Parathyroid adenoma (tissue), 2 donors: ENCODE results near the gene TCF7.

ENCODE experiments used
- H2AFZ ChIP-seq: fragments of 300-600 bp; sonication (generic); one replicate; pipeline ENCODE4 v1.7.0; 2017; ENCODE audit warnings: antibody characterized with exemption, mild to moderate bottlenecking
- H3K27ac ChIP-seq: fragments of 300-600 bp; sonication (generic); one replicate; pipeline ENCODE4 v1.7.0; 2017
- H3K27me3 ChIP-seq: fragments of 300-600 bp; sonication (generic); one replicate; pipeline ENCODE4 v1.7.0; 2017; ENCODE audit warnings: low read length; ENCODE audit not compliant: control insufficient read depth, insufficient read depth
- H3K36me3 ChIP-seq: fragments of 300-600 bp; sonication (generic); one replicate; pipeline ENCODE4 v1.7.0; 2017; ENCODE audit warnings: low read length; ENCODE audit not compliant: control insufficient read depth, insufficient read depth
- H3K4me1 ChIP-seq: fragments of 300-600 bp; sonication (generic); one replicate; pipeline ENCODE4 v1.7.0; 2017; ENCODE audit warnings: control low read depth
- H3K4me2 ChIP-seq: fragments of 300-600 bp; sonication (generic); one replicate; pipeline ENCODE4 v1.7.0; 2017; ENCODE audit warnings: low read length
- H3K4me3 ChIP-seq: fragments of 300-600 bp; sonication (generic); one replicate; pipeline ENCODE4 v1.7.0; 2017; ENCODE audit warnings: low read depth, low read length
- H3K79me2 ChIP-seq: fragments of 300-600 bp; sonication (generic); one replicate; pipeline ENCODE4 v1.7.0; 2017; ENCODE audit warnings: control low read depth
- H3K9ac ChIP-seq: fragments of 300-600 bp; sonication (generic); one replicate; pipeline ENCODE4 v1.7.0; 2017; ENCODE audit warnings: mild to moderate bottlenecking
- H3K9me3 ChIP-seq: fragments of 300-600 bp; sonication (generic); one replicate; pipeline ENCODE4 v1.7.0; 2017; ENCODE audit warnings: low read length; ENCODE audit not compliant: control insufficient read depth
- TF ChIP-seq, protein P1 (sequence below): fragments of 300-600 bp; sonication (generic); IDR thresholded peaks from one replicate; pipeline ENCODE4 v1.7.0; 2017; ENCODE audit warnings: antibody characterized with exemption, mild to moderate bottlenecking
- donor health status: primary hyperparathyroidism.

Gene TCF7

DNA sequence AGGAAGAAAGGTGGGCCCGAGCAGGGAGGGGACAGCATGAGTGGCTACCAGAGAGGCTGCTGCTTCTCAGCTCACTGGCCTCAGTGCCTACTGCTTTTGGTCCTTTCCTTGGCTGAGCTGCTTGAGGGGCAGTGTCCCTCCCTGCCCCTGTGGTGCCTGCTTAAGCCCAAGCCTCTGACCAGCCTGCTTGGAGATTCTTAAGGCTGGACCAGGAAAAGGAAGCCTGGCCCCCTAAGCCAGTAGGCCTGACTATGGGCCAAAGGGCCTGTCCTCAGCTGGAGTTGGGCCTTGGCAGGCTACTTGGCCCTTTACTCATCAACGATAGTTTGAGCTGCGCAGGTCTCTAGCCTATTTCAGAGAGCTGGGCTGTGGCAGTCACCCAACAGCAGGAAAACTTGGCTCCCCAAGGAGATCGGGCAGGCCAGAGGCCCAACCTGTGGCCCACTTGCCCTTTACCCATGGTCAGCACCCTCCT, 24.9 kb downstream of the TCF7 start:
- H3K27ac ChIP-seq, result no peak overlapping the region
- H3K4me1 ChIP-seq, result peaks cover 3% of the 10 kb centered on the region
- H3K4me3 ChIP-seq, result no peak overlapping the region
- H3K9me3 ChIP-seq, result no peaks in the 10 kb centered on the region
- H3K79me2 ChIP-seq, result peaks cover 36% of the 10 kb centered on the region
- H3K27me3 ChIP-seq, result no peaks in the 10 kb centered on the region
- TF ChIP-seq, protein P1, sequence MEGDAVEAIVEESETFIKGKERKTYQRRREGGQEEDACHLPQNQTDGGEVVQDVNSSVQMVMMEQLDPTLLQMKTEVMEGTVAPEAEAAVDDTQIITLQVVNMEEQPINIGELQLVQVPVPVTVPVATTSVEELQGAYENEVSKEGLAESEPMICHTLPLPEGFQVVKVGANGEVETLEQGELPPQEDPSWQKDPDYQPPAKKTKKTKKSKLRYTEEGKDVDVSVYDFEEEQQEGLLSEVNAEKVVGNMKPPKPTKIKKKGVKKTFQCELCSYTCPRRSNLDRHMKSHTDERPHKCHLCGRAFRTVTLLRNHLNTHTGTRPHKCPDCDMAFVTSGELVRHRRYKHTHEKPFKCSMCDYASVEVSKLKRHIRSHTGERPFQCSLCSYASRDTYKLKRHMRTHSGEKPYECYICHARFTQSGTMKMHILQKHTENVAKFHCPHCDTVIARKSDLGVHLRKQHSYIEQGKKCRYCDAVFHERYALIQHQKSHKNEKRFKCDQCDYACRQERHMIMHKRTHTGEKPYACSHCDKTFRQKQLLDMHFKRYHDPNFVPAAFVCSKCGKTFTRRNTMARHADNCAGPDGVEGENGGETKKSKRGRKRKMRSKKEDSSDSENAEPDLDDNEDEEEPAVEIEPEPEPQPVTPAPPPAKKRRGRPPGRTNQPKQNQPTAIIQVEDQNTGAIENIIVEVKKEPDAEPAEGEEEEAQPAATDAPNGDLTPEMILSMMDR, result no peak
- no peak overlapping the region for H3K9ac ChIP-seq
- no peak overlapping the region for H3K4me2 ChIP-seq
- H2AFZ ChIP-seq, result no peak overlapping the region
- H3K36me3 ChIP-seq, result no peaks in the 10 kb centered on the region

DNA sequence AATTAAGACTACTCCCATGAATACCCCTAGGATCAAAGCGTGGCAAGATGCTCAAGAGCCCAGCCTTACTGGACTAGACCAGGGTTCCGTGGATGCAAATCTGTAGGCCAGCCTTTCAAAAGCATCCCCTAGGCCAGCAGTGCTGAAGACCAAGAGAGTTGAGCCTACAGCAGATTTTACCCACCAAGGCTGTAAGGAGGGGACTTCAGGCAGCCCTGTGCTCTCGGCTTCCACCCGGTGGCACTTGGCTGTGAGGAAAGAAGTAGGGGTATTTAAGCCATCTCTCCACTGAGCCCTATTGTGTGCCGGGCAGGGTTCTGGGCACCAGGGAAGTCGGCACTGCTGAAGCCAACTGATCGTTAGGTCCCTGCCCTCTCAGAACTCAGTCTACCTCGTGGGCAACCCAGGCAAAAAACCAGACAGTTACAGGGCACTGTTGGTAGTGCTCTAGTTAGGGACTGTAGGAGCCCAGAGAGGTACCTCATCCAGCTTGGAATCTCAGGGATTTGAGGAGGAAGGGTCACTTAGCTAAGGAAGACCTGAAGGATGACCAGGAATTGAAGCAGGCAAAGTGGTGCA, 25.5 kb downstream of the TCF7 start:
- no peak overlapping the region for H3K4me3 ChIP-seq
- H3K27ac ChIP-seq, result no peak overlapping the region
- TF ChIP-seq, protein P1, result no peak
- H2AFZ ChIP-seq, result no peak overlapping the region
- no peak overlapping the region for H3K4me2 ChIP-seq
- H3K9ac ChIP-seq, result no peak overlapping the region
- H3K9me3 ChIP-seq, result no peaks in the 10 kb centered on the region
- peaks cover 42% of the 10 kb centered on the region for H3K79me2 ChIP-seq
- no peaks in the 10 kb centered on the region for H3K27me3 ChIP-seq
- H3K4me1 ChIP-seq, result peaks cover 8% of the 10 kb centered on the region
- H3K36me3 ChIP-seq, result no peaks in the 10 kb centered on the region

DNA sequence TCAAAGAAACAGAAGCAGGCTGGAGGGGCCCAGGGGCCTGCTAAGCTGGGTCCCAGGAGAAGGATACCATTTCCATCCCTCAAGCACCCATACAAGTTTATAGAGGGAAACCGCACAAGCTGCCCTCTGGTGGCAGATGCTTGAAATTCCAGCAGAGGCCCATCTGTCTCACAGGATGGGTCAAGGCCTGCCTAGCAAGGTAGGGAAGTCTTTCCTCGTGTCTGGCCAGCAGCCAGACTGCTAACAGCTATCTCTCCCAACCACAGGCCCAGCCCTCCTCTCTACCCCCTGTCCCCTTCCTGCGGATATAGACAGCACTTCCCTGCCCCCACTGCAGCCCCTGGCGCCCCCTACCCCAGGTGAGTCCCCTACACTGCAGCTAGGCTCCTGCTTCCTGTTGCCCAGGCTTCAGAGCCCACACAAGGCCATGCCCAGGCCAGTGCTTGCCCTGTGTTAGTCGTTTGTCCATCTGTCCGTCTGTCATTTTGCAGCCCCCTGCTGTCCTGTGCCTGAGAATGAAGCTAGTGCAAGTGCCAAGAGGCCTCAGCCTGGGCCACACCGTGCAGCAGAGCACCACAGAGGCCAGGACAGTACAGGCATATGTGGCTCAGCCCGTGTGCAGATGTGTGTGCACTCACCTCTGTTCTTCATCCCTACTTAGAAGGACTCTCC, 26.2 kb downstream of the TCF7 start:
- Histone ChIP-seq H3K4me3 (no peak overlapping the region), H3K27ac (no peak overlapping the region), H3K79me2 (peaks cover 46% of the 10 kb centered on the region), H3K27me3 (no peaks in the 10 kb centered on the region), H2AFZ (no peak overlapping the region), H3K9me3 (no peaks in the 10 kb centered on the region), H3K9ac (no peak overlapping the region), H3K36me3 (no peaks in the 10 kb centered on the region), H3K4me2 (no peak overlapping the region), H3K4me1 (peaks cover 8% of the 10 kb centered on the region)
- TF ChIP-seq, protein P1, result peak; percentile 66

DNA sequence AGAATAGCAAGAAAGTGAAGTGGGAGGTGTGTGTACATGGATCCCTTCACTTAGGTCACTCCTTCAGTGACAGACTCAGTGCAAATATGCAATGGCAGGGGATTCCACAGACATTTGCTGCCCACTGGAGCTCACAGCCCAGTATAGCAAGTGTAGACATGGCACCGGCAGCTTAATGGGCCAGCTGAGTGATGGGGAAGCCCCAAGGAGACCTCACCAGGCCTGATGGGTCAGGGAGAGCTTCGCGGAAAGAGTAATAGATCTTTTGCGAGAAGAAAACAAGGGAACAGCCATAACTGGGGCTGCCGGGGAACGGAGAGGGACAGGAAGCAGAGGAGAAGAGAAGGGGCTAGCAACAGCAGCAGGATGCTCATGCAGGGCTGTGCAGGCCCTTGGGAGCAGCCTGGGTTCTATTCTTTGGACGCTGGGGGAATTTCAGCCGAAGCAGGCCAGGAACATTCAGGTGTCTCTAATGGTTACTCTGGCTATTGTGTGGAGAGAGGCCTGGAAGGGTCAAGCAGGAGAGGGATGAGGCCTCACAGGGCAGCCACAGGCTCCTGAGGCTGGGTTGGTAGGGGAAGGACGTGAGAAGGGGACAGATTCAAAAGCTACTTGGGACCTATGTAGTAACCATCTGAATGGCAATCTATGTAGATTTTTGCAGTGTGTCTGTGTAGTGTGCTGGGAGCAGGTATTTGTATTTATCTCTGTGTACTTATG, 27.0 kb downstream of the TCF7 start:
- H3K4me3 ChIP-seq, result no peak overlapping the region
- H3K27ac ChIP-seq, result no peak overlapping the region
- H3K9ac ChIP-seq, result no peak overlapping the region
- no peak overlapping the region for H2AFZ ChIP-seq
- no peak overlapping the region for H3K4me2 ChIP-seq
- peaks cover 53% of the 10 kb centered on the region for H3K79me2 ChIP-seq
- H3K9me3 ChIP-seq, result no peaks in the 10 kb centered on the region
- no peaks in the 10 kb centered on the region for H3K36me3 ChIP-seq
- TF ChIP-seq, protein P1, result no peak
- no peaks in the 10 kb centered on the region for H3K27me3 ChIP-seq
- H3K4me1 ChIP-seq, result peaks cover 8% of the 10 kb centered on the region
